ENCODE data around the gene LRIF1.
"Not testable (repeated sequence)": the region's sequence is repeated elsewhere in the genome, so short reads cannot be mapped to it uniquely, and the experiment has no call there.

Gene LRIF1

GRCh38 chr1:110951161-110951560, 12.6 kb downstream of the LRIF1 start:
- in situ Hi-C loops (cut with HindIII; ENCODE audit: low sequenced_read_pairs): no loop called here

- in situ Hi-C loops (cut with HindIII; ENCODE audit: low sequenced_read_pairs): no loop called here
These were observed 15.5 kb downstream of the LRIF1 start for GRCh38 chr1:110948038-110948810.

- in situ Hi-C loops (cut with HindIII; ENCODE audit: low sequenced_read_pairs): no loop called here
These were observed 18.1 kb downstream of the LRIF1 start for GRCh38 chr1:110945626-110946025.

GRCh38 chr1:110944806-110945205, 18.9 kb downstream of the LRIF1 start:
- in situ Hi-C loops (cut with HindIII; ENCODE audit: low sequenced_read_pairs): no loop called here

- in situ Hi-C loops (cut with HindIII; ENCODE audit: low sequenced_read_pairs): no loop called here
These were observed 27.2 kb downstream of the LRIF1 start for GRCh38 chr1:110936567-110936966.

- in situ Hi-C loops (cut with HindIII; ENCODE audit: low sequenced_read_pairs): not testable (repeated sequence)
These were observed 32.6 kb downstream of the LRIF1 start for GRCh38 chr1:110931097-110931496.

- in situ Hi-C loops (cut with HindIII; ENCODE audit: low sequenced_read_pairs): no loop called here
These were observed 34.8 kb downstream of the LRIF1 start for GRCh38 chr1:110928904-110929303.

GRCh38 chr1:110928191-110928590, 35.5 kb downstream of the LRIF1 start:
- in situ Hi-C loops (cut with HindIII; ENCODE audit: low sequenced_read_pairs): no loop called here

GRCh38 chr1:110927484-110928075, 36.1 kb downstream of the LRIF1 start:
- in situ Hi-C loops (cut with HindIII; ENCODE audit: low sequenced_read_pairs): no loop called here

- in situ Hi-C loops (cut with HindIII; ENCODE audit: low sequenced_read_pairs): no loop called here
These were observed 41.8 kb downstream of the LRIF1 start for GRCh38 chr1:110921953-110922352.

- in situ Hi-C loops (cut with HindIII; ENCODE audit: low sequenced_read_pairs): no loop called here
These were observed 45.7 kb downstream of the LRIF1 start for GRCh38 chr1:110918016-110918415.

- in situ Hi-C loops (cut with HindIII; ENCODE audit: low sequenced_read_pairs): no loop called here
These were observed 46.9 kb downstream of the LRIF1 start for GRCh38 chr1:110916669-110917306.

- in situ Hi-C loops (cut with HindIII; ENCODE audit: low sequenced_read_pairs): no loop called here
These were observed 47.5 kb downstream of the LRIF1 start for GRCh38 chr1:110916274-110916668.

GRCh38 chr1:110915804-110916203, 47.9 kb downstream of the LRIF1 start:
- in situ Hi-C loops (cut with HindIII; ENCODE audit: low sequenced_read_pairs): no loop called here

- in situ Hi-C loops (cut with HindIII; ENCODE audit: low sequenced_read_pairs): no loop called here
These were observed 49.0 kb downstream of the LRIF1 start for GRCh38 chr1:110914676-110915075.

- in situ Hi-C loops (cut with HindIII; ENCODE audit: low sequenced_read_pairs): no loop called here
These were observed 50.9 kb downstream of the LRIF1 start for GRCh38 chr1:110912784-110913183.

- in situ Hi-C loops (cut with HindIII; ENCODE audit: low sequenced_read_pairs): no loop called here
These were observed 59.7 kb downstream of the LRIF1 start for GRCh38 chr1:110903853-110904500.

GRCh38 chr1:110902820-110903463, 60.8 kb downstream of the LRIF1 start:
- in situ Hi-C loops (cut with HindIII; ENCODE audit: low sequenced_read_pairs): no loop called here

GRCh38 chr1:110899458-110899843, 64.3 kb downstream of the LRIF1 start:
- in situ Hi-C loops (cut with HindIII; ENCODE audit: low sequenced_read_pairs): no loop called here

- in situ Hi-C loops (cut with HindIII; ENCODE audit: low sequenced_read_pairs): no loop called here
These were observed 64.8 kb downstream of the LRIF1 start for GRCh38 chr1:110898734-110899457.

Data from endothelial cell of hepatic sinusoid (primary cell).